Dedifferentiated amniotic fluid mesenchymal stem cell (primary cell): ENCODE measurements around the gene AUTS2.

Experiments used
- DNase-seq: peaks from one replicate; pipeline ENCODE4 v3.0.0-alpha.2; 2016; ENCODE audit errors: extremely low spot score

Gene AUTS2

GRCh38 chr7:70188901-70189650 lies 590.8 kb downstream of the AUTS2 start:
- peak; percentile 28 for DNase-seq

GRCh38 chr7:70189776-70190175 lies 591.5 kb downstream of the AUTS2 start:
- DNase-seq = no peak

- DNase-seq = no peak
Measured at GRCh38 chr7:70190281-70190680, 592.0 kb downstream of the AUTS2 start.

GRCh38 chr7:70193514-70193913 lies 595.2 kb downstream of the AUTS2 start:
- no peak for DNase-seq

- DNase-seq = no peak
Measured at GRCh38 chr7:70208236-70209063, 610.2 kb downstream of the AUTS2 start.

GRCh38 chr7:70210200-70210935 lies 612.1 kb downstream of the AUTS2 start:
- no peak for DNase-seq

GRCh38 chr7:70210936-70211310 lies 612.6 kb downstream of the AUTS2 start:
- DNase-seq = no peak

GRCh38 chr7:70212281-70212680 lies 614.0 kb downstream of the AUTS2 start:
- no peak for DNase-seq

- DNase-seq = no peak
Measured at GRCh38 chr7:70214071-70214470, 615.8 kb downstream of the AUTS2 start.

- no peak for DNase-seq
Measured at GRCh38 chr7:70215491-70215890, 617.2 kb downstream of the AUTS2 start.

GRCh38 chr7:70217571-70217970 lies 619.3 kb downstream of the AUTS2 start:
- DNase-seq = no peak

- no peak for DNase-seq
Measured at GRCh38 chr7:70218006-70218405, 619.7 kb downstream of the AUTS2 start.

GRCh38 chr7:70219061-70219460 lies 620.8 kb downstream of the AUTS2 start:
- DNase-seq = no peak

- no peak for DNase-seq
Measured at GRCh38 chr7:70229242-70229641, 631.0 kb downstream of the AUTS2 start.

GRCh38 chr7:70230761-70231160 lies 632.5 kb downstream of the AUTS2 start:
- DNase-seq = no peak

- no peak for DNase-seq
Measured at GRCh38 chr7:70233776-70234175, 635.5 kb downstream of the AUTS2 start.

GRCh38 chr7:70237256-70237655 lies 639.0 kb downstream of the AUTS2 start:
- DNase-seq = no peak

- no peak for DNase-seq
Measured at GRCh38 chr7:70237831-70238575, 639.7 kb downstream of the AUTS2 start.

- no peak for DNase-seq
Measured at GRCh38 chr7:70239918-70240317, 641.6 kb downstream of the AUTS2 start.

GRCh38 chr7:70240873-70241272 lies 642.6 kb downstream of the AUTS2 start:
- DNase-seq = no peak

- no peak for DNase-seq
Measured at GRCh38 chr7:70241536-70242175, 643.4 kb downstream of the AUTS2 start.
